HG02943 (cell line): Measurements from ENCODE around the gene KCTD7.
"Not testable (repeated sequence)": the region's sequence is repeated elsewhere in the genome, so short reads cannot be mapped to it uniquely, and the experiment has no call there.

Source experiments
- ATAC-seq: cut with Tn5 transposase; IDR thresholded peaks from one replicate; pipeline ENCODE4 v1.9.1; 2021; ENCODE audit warnings: mild to moderate bottlenecking, low read depth, moderate library complexity; ENCODE audit not compliant: unreplicated experiment

Gene KCTD7

DNA sequence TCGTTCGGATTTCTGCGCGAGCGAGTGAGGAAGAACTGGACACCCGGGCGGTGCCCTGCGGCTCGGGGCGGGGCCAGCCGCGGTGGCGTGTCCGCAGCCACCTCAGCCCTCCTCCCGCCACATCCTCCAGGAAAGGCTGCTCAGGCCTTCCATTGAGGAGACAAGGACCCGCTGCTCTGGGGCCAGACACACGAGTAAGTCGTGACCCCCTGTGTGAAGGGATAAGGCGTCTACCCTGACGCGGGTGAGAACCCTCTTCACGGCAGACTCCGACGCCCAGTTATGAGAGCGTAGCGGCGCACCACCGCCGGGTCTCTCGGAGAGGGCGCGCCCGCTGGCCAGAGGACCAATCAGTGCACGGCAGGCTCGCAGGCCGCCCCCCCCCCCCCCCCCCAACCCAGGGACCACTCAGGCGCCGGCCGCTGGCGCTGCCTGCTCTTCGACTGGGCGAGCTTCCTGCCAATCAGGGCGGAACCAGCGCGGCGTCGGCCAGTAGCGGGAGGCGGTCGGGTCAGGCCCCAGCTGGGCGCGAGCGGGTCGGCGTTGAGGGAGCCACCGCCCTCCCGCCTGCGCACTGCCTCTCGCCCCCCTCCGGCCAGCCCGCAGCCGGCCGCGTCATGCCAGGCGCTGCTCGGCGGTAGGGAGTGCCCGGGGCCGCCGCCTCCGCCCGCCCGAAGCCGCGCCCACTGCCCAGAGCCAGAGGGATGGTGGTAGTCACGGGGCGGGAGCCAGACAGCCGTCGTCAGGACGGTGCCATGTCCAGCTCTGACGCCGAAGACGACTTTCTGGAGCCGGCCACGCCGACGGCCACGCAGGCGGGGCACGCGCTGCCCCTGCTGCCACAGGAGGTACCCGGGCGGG is at the start of gene KCTD7:
Gene KCTD7 (plus strand): TSS at position 521 of the 861 bp plus-strand sequence. CDS start 184 bp downstream, at position 705.
- peak; percentile 80 for ATAC-seq

DNA sequence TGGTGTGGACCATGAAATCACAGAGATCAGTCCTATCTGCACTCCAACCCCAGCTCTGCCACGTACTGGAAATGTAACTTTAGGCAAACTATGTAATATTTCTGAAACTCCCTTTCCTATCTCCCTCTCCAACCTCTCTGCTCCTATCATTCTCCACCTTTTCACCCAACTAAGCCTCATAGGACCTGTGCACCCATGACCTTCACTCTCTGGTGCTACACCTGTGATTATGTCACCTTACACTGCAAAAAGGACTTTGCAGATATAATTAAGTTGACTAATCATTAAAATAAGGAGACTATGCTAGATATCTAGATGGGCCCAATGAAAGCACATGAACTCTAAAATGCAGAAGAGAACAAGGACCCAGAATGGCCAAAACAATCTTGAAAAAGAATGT is 48.3 kb upstream of the KCTD7 start:
- ATAC-seq = not testable (repeated sequence)

DNA sequence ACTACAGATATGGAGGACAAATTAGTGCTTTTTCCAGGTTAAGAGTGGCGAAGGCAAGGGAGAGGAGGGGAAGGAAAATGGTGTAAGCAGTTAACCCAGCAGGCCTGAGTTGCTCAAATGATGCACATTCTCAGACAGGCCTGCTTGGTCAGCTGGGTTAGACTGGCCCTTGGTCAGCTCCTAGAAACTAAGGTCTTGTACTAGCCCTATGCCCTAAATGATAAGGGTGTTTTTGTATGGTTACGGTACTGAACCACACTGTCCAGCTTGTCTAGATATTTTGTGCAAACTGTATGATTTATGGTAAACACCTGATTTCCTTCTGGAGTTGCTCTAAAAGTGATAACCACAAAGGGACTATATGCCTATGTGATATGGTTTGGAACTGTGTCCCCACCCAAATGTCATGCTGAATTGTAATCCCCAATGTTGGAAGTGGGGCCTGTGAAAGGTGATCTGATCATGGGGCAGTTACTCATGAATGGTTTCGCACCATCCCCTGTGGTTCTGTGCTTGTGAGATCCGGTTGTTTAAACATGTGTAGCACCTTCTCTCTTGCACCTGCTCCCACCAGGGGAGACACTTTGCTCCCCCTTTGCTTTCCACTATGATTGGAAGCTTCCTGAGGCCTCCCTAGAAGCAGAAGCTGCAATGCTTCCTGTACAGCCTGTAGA is 45.7 kb upstream of the KCTD7 start:
- not testable (repeated sequence) for ATAC-seq

GRCh38 chr7:66583490-66584110 is 45.1 kb upstream of the KCTD7 start:
- no peak for ATAC-seq

DNA sequence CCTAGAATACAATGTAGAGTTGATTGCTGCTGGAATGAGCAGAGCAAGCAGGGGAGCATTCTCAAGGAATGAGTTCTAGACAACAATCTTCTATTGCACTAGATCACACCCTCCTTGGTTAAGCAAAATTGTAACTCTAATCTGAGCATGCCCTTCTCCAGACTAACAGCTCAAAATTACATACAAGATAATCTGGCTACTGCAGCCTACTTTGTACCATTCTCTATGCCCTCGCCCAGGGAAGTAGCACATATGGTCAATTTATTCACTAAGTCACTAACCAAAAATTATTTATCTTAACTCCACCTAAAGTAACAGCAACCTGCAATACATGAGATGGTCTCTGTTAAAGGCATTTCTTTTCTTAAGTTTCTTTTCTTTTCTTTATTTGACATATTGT is 42.5 kb upstream of the KCTD7 start:
- ATAC-seq = no peak

- not testable (repeated sequence) for ATAC-seq
Measured at GRCh38 chr7:66588226-66588625, 40.5 kb upstream of the KCTD7 start.

DNA sequence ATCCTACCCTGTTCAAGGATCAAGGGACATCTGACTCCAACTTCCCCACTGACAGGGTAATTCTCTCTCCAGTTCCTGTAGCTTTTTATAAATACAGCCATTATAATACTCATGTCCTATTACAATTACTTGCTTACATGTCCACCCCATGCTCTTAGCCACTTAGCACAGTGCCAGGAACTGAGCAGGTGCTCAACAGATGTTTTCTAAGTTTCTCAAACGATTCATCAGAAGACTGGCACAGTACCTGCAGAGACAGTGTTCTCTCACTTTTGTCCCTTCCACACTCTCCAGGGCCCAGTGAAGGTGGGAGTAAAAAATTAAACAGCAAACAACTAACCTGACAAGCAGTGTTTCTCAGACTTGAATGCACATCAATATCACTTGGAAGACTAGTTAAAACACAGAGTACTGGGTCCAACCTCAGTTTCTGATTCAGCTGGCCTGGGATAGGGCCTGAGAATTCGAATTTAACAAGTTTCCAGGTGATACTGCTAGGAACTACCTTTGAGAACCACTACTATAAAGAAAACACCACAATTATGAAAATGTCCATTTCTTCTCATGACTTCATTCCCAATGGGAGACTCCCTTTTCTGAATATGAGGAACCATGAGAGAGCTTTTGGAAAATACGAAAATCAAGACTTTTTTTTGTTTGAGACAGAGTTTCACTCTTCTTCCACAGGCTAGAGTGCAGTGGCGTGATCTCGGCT is 39.7 kb upstream of the KCTD7 start:
- ATAC-seq = not testable (repeated sequence)

GRCh38 chr7:66590302-66591057 is 38.2 kb upstream of the KCTD7 start:
- ATAC-seq = not testable (repeated sequence)

GRCh38 chr7:66591058-66591798 is 37.5 kb upstream of the KCTD7 start:
- peak; percentile 23 for ATAC-seq

DNA sequence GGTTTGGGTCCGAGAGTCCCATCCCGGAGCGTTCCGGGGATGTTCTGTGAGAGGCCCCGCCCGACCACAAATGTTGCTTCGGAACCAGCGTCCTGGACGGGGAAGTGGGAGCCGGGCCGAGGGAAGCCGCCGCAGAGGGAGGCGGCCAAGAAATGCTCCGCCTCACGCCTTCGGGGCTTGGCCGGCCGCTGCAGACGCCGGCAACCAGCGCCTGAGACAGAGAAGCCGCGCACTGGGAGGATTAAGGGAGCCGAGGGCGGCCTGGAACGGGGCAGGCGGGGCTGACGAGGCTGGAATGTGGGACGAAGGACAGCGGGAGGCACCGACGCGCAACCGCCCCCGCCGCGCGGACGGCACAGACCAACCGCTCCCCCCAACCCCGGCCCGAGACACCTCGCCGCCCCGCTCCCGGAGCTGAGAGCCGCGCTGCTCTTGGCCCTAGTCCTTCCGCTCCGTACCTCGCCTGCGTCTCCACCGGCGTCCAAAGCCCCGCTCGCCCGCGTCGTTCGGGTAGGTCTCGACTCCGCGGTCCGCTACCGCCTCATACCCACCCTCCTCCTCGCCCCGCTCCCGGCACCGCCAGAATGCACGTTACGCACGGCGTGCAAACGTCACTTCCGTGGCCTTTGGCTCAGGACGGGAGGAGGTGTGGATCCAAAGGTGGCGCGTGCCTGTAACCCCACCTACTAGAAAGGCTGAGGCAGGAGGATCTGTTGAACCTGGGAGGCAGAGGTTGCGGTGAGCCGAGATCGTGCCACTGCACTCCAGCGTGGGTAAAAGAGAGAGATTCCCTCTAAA is 36.7 kb upstream of the KCTD7 start:
- ATAC-seq = peak; percentile 98

- ATAC-seq = peak; percentile 16
Measured at GRCh38 chr7:66592597-66593146, 36.0 kb upstream of the KCTD7 start.

DNA sequence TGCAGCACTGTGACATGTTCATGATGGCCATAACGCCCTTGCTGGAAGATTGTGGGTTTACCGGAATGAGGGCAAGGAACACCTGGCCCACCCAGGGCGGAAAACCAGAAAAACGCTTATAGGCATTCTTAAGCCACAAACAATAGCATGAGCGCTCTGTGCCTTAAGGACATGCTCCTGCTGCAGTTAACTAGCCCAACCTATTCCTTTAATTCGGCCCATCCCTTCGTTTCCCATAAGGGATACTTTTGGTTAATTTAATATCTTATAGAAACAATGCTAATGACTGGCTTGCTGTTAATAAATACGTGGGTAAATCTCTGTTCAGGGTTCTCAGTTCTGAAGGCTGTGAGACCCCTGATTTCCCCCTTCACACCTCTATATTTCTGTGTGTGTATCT is 34.6 kb upstream of the KCTD7 start:
- not testable (repeated sequence) for ATAC-seq

DNA sequence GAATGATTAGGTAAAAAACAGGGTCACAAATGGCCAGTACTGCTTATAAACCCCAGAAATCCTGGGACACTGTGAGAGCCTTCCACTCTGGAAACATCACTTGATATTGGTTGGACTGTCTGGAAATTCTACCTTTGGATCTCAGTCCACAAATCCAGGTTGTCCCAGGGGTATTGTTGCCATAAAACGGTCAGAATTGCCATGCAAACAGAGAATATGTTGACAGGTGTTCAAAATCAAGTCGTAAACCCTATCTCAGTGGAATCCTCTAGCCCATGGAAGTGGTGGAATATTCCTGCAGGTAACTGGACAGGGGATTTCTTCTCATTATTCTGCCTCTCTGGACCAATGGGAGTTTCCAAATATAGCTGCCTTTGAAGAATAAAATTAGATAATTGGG is 31.2 kb upstream of the KCTD7 start:
- no peak for ATAC-seq

- ATAC-seq = no peak
Measured at GRCh38 chr7:66602159-66602558, 26.5 kb upstream of the KCTD7 start.

GRCh38 chr7:66604198-66604597 is 24.5 kb upstream of the KCTD7 start:
- ATAC-seq = no peak

DNA sequence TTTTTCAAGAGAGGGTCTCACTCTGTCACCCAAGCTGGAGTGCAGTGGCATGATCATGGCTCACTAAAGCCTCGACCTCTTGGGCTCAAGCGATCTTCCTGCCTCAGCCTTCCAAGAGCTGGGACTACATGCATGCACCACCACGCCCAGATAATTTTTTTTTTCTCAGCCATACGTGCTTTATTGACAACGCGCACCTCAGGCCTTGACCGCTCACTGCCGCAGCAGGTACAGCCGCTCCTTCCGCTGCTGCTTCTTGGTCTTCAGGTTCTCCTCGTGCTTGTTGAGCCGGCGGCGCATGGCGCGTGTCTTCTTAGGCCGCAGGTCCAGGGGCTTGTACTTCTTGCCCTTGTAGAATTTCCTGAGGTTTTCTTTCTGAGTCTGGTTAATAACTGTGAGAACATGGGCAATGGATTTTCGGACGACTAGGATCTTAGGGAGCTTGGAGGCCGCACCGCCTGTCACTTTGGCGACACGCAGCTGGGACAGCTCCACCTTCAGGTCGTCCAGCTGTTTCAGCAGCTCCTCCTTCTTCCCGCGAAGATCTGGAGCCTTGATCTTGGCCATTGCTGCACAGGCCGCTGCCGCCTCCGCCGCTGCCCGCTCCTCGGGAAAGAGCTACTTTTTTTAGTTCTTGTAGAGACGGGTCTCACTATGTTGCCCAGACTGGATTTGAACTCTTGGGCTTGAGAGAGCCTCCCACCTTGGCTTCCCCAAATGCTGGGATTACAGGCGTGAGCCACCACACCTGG is 22.0 kb upstream of the KCTD7 start:
- not testable (repeated sequence) for ATAC-seq

- no peak for ATAC-seq
Measured at GRCh38 chr7:66609176-66609575, 19.5 kb upstream of the KCTD7 start.
